Neural cell (in vitro differentiated cells): Measurements from ENCODE around the gene RPL26. TPM values are rescaled to one million over a fixed set of nuclear protein-coding genes. Genes with fewer than 3 reads are reported as not detected.

Experiments
- H2AFZ ChIP-seq: fragments of 200-600, 300-800 bp; sonication (generic), shearing (Covaris generic); 2 replicates; pipeline ENCODE4 v1.6.0; 2014; ENCODE audit warnings: low read depth, mild to moderate bottlenecking, antibody characterized with exemption, low read length, moderate library complexity
- H3F3A ChIP-seq: fragments of 200-600 bp; shearing (Covaris generic); 2 replicates; pipeline ENCODE4 v1.6.1; 2016; ENCODE audit warnings: mild to moderate bottlenecking, moderate library complexity, mixed read lengths, antibody characterized with exemption, low read length; ENCODE audit not compliant: insufficient read depth, poor library complexity, severe bottlenecking
- H3K27ac ChIP-seq: fragments of 200-600, 300-800 bp; sonication (generic), shearing (Covaris generic); 2 replicates; pipeline ENCODE4 v1.5.1; 2014; ENCODE audit warnings: mild to moderate bottlenecking, low read length, moderate library complexity
- H3K27me3 ChIP-seq: fragments of 300-800, 200-600 bp; sonication (generic), shearing (Covaris generic); 2 replicates; pipeline ENCODE4 v1.6.0; 2014; ENCODE audit warnings: mild to moderate bottlenecking, low read depth, low read length, moderate library complexity; ENCODE audit not compliant: insufficient read depth
- H3K36me3 ChIP-seq: fragments of 300-800, 200-600 bp; sonication (generic), shearing (Covaris generic); 2 replicates; pipeline ENCODE4 v1.5.1; 2014; ENCODE audit warnings: mild to moderate bottlenecking, antibody characterized with exemption, low read length, moderate library complexity; ENCODE audit not compliant: insufficient read depth
- H3K4me2 ChIP-seq: fragments of 300-800, 200-600 bp; sonication (generic), shearing (Covaris generic); 2 replicates; pipeline ENCODE4 v1.6.0; 2014; ENCODE audit warnings: mild to moderate bottlenecking, low read length
- H3K4me3 ChIP-seq: fragments of 300-800, 200-600 bp; sonication (generic), shearing (Covaris generic); 2 replicates; pipeline ENCODE4 v1.5.1; 2014; ENCODE audit warnings: mild to moderate bottlenecking, low read length, moderate library complexity
- H3K79me2 ChIP-seq: fragments of 200-600 bp; shearing (Covaris generic); replicated peaks from 2 replicates; pipeline ENCODE4 v1.6.0; 2014; ENCODE audit warnings: mild to moderate bottlenecking, low read length, moderate library complexity; ENCODE audit not compliant: insufficient read depth
- H3K9ac ChIP-seq: fragments of 300-800, 200-600 bp; sonication (generic), shearing (Covaris generic); 2 replicates; pipeline ENCODE4 v1.6.1; 2016; ENCODE audit warnings: mild to moderate bottlenecking, low read length, mixed read lengths
- H3K9me2 ChIP-seq: fragments of 200-600 bp; shearing (Covaris generic); 2 replicates; pipeline ENCODE4 v1.6.1; 2016; ENCODE audit warnings: mild to moderate bottlenecking, low read length, mixed read lengths; ENCODE audit not compliant: insufficient read depth
- H3K9me3 ChIP-seq: fragments of 200-600, 300-800 bp; sonication (generic), shearing (Covaris generic); 2 replicates; pipeline ENCODE4 v1.6.1; 2016; ENCODE audit warnings: mild to moderate bottlenecking, mixed run types, low read length, moderate library complexity, mixed read lengths
- H4K20me1 ChIP-seq: fragments of 200-600 bp; shearing (Covaris generic); 2 replicates; pipeline ENCODE4 v1.6.1; 2016; ENCODE audit warnings: mild to moderate bottlenecking, mixed run types; ENCODE audit not compliant: insufficient read depth
- EP300 ChIP-seq: fragments of 450-650 bp; conservative IDR thresholded peaks from 2 replicates; pipeline ENCODE4 v1.6.1; 2014; ENCODE audit warnings: antibody characterized with exemption, mild to moderate bottlenecking, moderate library complexity; ENCODE audit not compliant: poor library complexity, severe bottlenecking
- EZH2 ChIP-seq: fragments of 200-600, 300-800 bp; shearing (Covaris generic), sonication (generic); IDR thresholded peaks from 2 replicates; pipeline ENCODE4 v1.6.1; 2014; ENCODE audit warnings: antibody characterized with exemption, low read length, borderline replicate concordance, mild to moderate bottlenecking; ENCODE audit not compliant: insufficient read depth, poor library complexity, severe bottlenecking
- MXI1 ChIP-seq: fragments of 450-650 bp; conservative IDR thresholded peaks from 2 replicates; pipeline ENCODE4 v1.6.1; 2014; ENCODE audit warnings: antibody characterized with exemption, mild to moderate bottlenecking; ENCODE audit not compliant: poor library complexity, severe bottlenecking
- POLR2AphosphoS5 ChIP-seq: IDR thresholded peaks from 2 replicates; pipeline ENCODE4 v1.6.1; 2012
- RAD21 ChIP-seq: fragments of 450-650 bp; conservative IDR thresholded peaks from 2 replicates; pipeline ENCODE4 v1.6.1; 2014; ENCODE audit warnings: antibody characterized with exemption, mild to moderate bottlenecking, moderate library complexity
- SMC3 ChIP-seq: fragments of 450-650 bp; conservative IDR thresholded peaks from 2 replicates; pipeline ENCODE4 v1.6.1; 2014; ENCODE audit warnings: antibody characterized with exemption, mild to moderate bottlenecking, moderate library complexity; ENCODE audit not compliant: poor library complexity
- TAF1 ChIP-seq: IDR thresholded peaks from 2 replicates; pipeline ENCODE4 v1.6.1; 2012; ENCODE audit warnings: low read depth
- polyA plus RNA-seq: library from polyadenylated mRNA; depleted of rRNA; stranded (reverse); fragments of >200 nt; gene quantifications from 2 replicates; pipeline ENCODE4 v1.2.3, GENCODE V29; 2014
- TF ChIP-seq, protein P1 (sequence below): IDR thresholded peaks from 2 replicates; pipeline ENCODE4 v1.6.1; 2012; ENCODE audit warnings: borderline replicate concordance
- TF ChIP-seq, protein P2 (sequence below): fragments of 450-650 bp; IDR thresholded peaks from 2 replicates; pipeline ENCODE4 v1.5.1; 2014; ENCODE audit warnings: antibody characterized with exemption, mild to moderate bottlenecking, moderate library complexity; ENCODE audit not compliant: poor library complexity, severe bottlenecking

RPL26 gene
- polyA plus RNA-seq, 1 donor from 2014 or later, result 4,061 TPM

GRCh38 chr17:8408371-8408770 lies 25.4 kb upstream of the RPL26 start:
- no peak overlapping the region for H3K27ac ChIP-seq
- no peaks in the 10 kb centered on the region for H3K9me3 ChIP-seq
- no peaks in the 10 kb centered on the region for H4K20me1 ChIP-seq
- H3K27me3 ChIP-seq, result no peaks in the 10 kb centered on the region
- H3K9ac ChIP-seq, result no peak overlapping the region
- H3K9me2 ChIP-seq, result no peaks in the 10 kb centered on the region
- no peaks in the 10 kb centered on the region for H3K79me2 ChIP-seq
- no peak overlapping the region for H3K4me2 ChIP-seq
- no peak overlapping the region for H3K4me3 ChIP-seq
- H2AFZ ChIP-seq, result no peak overlapping the region
- no peaks in the 10 kb centered on the region for H3K36me3 ChIP-seq
- TF ChIP-seq EP300 (no peak), SMC3 (no peak)
- TF ChIP-seq, protein P1, sequence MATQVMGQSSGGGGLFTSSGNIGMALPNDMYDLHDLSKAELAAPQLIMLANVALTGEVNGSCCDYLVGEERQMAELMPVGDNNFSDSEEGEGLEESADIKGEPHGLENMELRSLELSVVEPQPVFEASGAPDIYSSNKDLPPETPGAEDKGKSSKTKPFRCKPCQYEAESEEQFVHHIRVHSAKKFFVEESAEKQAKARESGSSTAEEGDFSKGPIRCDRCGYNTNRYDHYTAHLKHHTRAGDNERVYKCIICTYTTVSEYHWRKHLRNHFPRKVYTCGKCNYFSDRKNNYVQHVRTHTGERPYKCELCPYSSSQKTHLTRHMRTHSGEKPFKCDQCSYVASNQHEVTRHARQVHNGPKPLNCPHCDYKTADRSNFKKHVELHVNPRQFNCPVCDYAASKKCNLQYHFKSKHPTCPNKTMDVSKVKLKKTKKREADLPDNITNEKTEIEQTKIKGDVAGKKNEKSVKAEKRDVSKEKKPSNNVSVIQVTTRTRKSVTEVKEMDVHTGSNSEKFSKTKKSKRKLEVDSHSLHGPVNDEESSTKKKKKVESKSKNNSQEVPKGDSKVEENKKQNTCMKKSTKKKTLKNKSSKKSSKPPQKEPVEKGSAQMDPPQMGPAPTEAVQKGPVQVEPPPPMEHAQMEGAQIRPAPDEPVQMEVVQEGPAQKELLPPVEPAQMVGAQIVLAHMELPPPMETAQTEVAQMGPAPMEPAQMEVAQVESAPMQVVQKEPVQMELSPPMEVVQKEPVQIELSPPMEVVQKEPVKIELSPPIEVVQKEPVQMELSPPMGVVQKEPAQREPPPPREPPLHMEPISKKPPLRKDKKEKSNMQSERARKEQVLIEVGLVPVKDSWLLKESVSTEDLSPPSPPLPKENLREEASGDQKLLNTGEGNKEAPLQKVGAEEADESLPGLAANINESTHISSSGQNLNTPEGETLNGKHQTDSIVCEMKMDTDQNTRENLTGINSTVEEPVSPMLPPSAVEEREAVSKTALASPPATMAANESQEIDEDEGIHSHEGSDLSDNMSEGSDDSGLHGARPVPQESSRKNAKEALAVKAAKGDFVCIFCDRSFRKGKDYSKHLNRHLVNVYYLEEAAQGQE, result no peak
- H3F3A ChIP-seq, result no peaks in the 10 kb centered on the region

DNA sequence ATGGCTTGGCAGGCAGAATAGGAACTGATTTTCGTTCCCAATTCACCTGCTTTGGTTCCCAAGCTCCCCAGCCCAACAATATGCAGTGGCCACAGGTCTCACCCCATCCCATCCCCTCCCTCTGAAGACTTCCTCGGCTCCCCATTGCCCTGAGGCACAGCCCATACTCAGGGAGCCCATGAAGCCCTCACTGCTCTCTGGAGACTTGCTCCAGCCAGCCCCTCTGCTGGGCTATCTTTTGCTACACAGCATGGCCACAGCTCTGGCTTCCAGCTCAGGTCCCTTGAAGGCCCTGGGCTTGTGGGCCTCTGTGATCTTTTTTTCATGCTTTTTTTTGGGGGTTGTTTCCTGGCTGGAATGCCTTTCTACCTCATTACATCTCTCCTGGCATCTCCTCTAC lies 23.2 kb upstream of the RPL26 start:
- Histone ChIP-seq H3K4me3 (no peak overlapping the region), H3K27ac (no peak overlapping the region), H2AFZ (no peak overlapping the region), H3K4me2 (no peak overlapping the region), H3F3A (no peaks in the 10 kb centered on the region), H3K9ac (no peak overlapping the region), H3K9me2 (no peaks in the 10 kb centered on the region), H3K79me2 (no peaks in the 10 kb centered on the region), H4K20me1 (no peaks in the 10 kb centered on the region), H3K9me3 (no peaks in the 10 kb centered on the region), H3K27me3 (no peaks in the 10 kb centered on the region), H3K36me3 (no peaks in the 10 kb centered on the region)
- TF ChIP-seq SMC3 (no peak), TAF1 (no peak), EP300 (no peak), RAD21 (no peak), EZH2 (no peak), MXI1 (no peak)
- TF ChIP-seq, protein P2, sequence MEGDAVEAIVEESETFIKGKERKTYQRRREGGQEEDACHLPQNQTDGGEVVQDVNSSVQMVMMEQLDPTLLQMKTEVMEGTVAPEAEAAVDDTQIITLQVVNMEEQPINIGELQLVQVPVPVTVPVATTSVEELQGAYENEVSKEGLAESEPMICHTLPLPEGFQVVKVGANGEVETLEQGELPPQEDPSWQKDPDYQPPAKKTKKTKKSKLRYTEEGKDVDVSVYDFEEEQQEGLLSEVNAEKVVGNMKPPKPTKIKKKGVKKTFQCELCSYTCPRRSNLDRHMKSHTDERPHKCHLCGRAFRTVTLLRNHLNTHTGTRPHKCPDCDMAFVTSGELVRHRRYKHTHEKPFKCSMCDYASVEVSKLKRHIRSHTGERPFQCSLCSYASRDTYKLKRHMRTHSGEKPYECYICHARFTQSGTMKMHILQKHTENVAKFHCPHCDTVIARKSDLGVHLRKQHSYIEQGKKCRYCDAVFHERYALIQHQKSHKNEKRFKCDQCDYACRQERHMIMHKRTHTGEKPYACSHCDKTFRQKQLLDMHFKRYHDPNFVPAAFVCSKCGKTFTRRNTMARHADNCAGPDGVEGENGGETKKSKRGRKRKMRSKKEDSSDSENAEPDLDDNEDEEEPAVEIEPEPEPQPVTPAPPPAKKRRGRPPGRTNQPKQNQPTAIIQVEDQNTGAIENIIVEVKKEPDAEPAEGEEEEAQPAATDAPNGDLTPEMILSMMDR, result no peak

GRCh38 chr17:8405499-8406016 lies 22.6 kb upstream of the RPL26 start:
- Histone ChIP-seq H3K79me2 (no peaks in the 10 kb centered on the region), H3K27me3 (no peaks in the 10 kb centered on the region), H3K4me2 (no peak overlapping the region), H3K4me3 (no peak overlapping the region), H4K20me1 (no peaks in the 10 kb centered on the region), H3K9me3 (no peaks in the 10 kb centered on the region), H3K36me3 (no peaks in the 10 kb centered on the region), H3K27ac (no peak overlapping the region), H3F3A (no peaks in the 10 kb centered on the region), H3K9ac (no peak overlapping the region), H2AFZ (no peak overlapping the region), H3K9me2 (no peaks in the 10 kb centered on the region)
- TF ChIP-seq POLR2AphosphoS5, result no peak
- TF ChIP-seq MXI1, result no peak
- no peak for TF ChIP-seq TAF1
- TF ChIP-seq EP300, result no peak
- TF ChIP-seq, protein P1, result no peak
- TF ChIP-seq, protein P2, result no peak
- no peak for TF ChIP-seq EZH2
- no peak for TF ChIP-seq SMC3
- no peak for TF ChIP-seq RAD21
